NCI-H82 treated with DMSO at 0.1 percent for 48 hours (cell line): ENCODE data around the gene MAP2K5.

ENCODE experiments used
- DNase-seq: peaks from one replicate; lab custom pipeline; 2025; ENCODE audit not compliant: unreplicated experiment; lab: John Stamatoyannopoulos, UW

MAP2K5 gene

GRCh38 chr15:67746450-67746849 is 203.9 kb downstream of the MAP2K5 start:
- no peak for DNase-seq

GRCh38 chr15:67747921-67748320 is 205.4 kb downstream of the MAP2K5 start:
- DNase-seq = no peak

GRCh38 chr15:67750371-67750770 is 207.9 kb downstream of the MAP2K5 start:
- DNase-seq = no peak

GRCh38 chr15:67753891-67754290 is 211.4 kb downstream of the MAP2K5 start:
- DNase-seq = no peak

GRCh38 chr15:67755264-67755663 is 212.8 kb downstream of the MAP2K5 start:
- no peak for DNase-seq

GRCh38 chr15:67755936-67756335 is 213.4 kb downstream of the MAP2K5 start:
- DNase-seq = no peak

GRCh38 chr15:67758619-67759300 is 216.3 kb downstream of the MAP2K5 start:
- DNase-seq = no peak

DNA sequence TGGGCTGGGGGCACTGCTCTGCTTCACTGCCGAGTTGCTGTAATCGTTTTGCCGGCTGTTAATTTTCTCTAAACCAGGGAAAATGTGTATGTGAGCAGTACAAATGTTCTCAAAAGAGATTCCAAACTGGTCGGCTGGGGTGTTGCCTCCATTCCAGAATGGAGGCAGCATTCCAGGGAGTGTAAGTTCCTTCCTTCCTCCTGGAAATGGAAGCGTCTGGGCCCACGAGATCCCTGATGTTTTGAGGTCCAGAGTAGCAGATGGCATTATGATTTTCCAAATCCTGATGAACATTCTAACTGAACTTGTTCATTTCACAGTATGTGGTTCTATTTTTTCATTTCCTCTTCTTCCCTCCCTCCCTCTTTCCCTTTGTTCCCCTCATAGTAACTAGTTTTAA is 218.4 kb downstream of the MAP2K5 start:
- no peak for DNase-seq

DNA sequence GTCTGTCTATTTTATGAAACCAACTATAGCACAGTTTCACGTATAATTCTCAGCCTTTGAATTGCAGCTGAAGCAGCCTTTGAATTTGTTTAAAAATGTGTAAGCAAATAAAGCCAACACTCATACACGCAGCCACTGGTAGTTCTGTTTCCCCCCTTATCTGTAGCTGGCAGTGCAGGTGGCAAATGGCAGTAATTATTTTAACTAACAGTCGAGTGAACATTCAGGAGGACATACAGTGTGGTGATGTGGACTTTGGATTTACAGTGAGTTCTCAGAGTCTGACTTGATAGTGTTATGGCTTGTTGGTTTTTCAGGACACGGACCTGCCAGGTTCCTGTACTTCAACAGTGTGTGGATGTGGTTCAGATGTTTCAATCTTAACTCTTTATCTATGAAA is 218.8 kb downstream of the MAP2K5 start:
- no peak for DNase-seq

GRCh38 chr15:67762610-67763368 is 220.3 kb downstream of the MAP2K5 start:
- no peak for DNase-seq

GRCh38 chr15:67765701-67766100 is 223.2 kb downstream of the MAP2K5 start:
- DNase-seq = no peak

DNA sequence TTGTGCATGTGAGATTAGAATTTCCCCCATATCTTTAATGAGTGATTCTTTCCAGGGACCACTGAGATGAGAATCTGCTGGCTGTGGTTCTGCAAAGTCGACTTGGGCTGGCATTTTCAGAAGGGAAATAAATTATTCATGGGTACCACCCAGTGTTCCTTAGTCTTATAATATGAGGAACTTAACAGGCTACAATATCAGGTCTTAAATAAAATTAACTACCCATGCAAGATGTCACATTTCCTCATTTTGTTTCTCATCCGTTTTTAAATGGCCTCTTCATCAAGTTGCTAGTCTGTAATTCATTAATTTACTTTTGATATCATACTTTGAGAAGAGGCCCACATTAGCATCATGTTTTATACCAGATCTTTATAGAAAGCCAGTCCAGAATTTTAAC is 224.5 kb downstream of the MAP2K5 start:
- DNase-seq = no peak

GRCh38 chr15:67768313-67768977 is 225.9 kb downstream of the MAP2K5 start:
- no peak for DNase-seq

DNA sequence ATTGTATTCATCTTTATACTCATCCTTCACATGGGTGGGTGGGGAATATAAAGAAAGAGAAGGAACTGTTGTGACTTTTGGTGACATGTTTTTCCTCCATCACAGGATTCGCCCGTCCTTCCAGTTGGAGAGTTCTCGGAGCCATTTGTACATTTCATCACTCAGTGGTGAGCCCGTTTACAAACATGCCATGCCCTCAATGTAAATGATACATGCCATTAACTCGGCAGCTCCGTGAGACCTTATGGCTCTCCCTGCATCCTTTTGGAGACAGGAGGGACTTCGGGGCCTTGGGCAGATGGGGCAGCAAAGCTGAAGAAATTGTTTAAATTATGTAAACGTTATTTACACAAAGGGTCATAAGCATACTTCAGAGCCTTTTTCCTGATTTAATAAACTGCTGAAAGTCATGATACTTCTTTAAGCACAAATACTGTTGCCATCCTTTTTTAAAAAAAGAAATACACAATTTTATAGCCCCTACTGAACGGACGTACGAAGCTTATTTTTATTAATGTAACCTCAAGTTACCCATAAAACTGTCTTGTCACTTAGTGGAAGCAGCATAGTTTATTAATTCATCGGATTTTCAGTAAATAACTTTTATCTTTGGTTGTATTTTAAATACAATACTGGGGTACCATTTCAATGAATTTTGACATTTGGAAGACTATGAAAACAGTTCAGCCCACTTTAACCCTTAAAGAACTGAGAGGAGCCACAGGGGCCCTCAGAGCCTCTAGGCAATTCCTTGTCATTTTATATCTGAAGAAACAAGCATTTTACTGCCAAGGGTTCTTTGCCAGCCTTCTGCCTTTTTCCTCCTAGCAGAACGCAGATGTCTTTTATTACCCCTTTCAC is 227.2 kb downstream of the MAP2K5 start:
- no peak for DNase-seq

DNA sequence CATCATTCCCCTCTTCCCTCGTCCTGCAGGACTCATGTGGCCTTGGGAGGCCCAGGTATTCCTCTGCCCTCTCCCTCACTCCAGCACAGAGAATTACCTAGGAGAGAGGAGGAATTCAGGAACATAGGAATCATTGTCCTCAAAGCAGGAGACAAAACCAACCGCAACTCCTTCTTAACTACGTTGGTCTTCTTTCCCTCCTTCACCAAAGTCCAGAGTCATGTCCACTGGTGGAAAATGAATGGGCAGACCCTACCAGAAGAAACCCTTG is 227.8 kb downstream of the MAP2K5 start:
- no peak for DNase-seq

DNA sequence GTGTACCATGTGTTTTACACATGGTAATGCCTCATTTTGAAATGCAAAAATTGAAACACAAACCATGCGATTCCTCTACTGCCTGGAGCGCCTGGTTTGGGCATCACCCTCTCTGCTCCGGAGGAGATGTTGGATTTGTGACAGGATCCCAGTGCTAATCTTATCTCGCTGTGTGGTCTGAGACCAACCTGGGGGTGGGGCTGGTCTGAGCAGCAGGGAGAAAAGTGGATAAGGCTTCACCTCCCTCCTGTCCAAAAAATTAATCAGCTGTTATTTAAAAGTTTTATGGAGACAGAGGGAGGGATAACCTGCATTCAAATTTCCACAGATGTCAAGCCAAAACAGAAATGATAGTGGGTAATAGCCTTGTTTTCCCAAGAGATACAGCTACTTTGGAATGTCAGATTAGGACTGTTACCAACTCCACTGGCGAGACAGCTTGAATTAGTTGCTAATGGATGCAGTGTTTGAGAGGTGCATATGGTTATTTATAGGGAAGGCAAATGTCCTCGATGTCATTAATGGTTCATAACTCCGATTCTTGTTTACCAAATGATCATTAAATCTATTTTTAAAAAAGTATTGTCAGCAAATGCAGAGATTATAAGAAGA is 228.8 kb downstream of the MAP2K5 start:
- peak; percentile 52 for DNase-seq

GRCh38 chr15:67774626-67775025 is 232.1 kb downstream of the MAP2K5 start:
- DNase-seq = no peak

DNA sequence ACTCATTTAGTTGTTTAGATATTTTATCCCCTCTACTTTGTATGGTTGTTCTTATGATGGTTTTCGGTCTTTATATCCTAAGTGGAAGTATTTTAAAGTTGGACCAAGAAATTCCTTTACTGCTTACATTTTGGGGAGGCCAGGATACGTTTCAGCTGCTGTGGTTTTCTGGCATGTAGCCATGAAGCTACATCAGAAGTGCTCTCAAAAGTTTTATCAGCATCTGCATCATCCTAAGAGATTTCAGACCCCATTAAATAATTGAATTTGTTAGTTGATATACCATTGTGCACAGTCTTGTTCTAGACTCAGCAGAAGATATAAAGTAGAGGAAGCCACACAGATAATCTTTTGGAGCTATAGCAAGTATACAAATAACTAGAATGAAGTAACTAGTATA is 232.7 kb downstream of the MAP2K5 start:
- no peak for DNase-seq

GRCh38 chr15:67775998-67776397 is 233.5 kb downstream of the MAP2K5 start:
- DNase-seq = no peak

DNA sequence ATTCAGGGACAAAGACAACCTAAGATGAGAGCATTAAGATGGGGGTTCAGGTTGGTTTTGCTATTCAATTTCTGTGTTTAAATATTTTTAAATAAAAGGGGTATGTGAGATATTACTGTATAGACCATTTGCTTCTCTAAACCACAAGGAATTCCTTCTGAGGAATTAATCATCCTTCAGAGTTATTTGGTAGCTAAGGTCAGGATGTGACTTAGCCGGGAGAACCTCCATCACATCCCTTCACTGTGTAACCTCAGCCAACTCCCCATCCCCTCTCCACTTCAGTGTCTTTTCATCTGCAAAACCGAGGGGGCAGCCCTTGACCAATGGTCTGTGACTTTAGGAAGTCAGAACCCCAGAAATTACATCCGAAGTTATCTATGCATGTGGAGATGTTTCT is 234.1 kb downstream of the MAP2K5 start:
- no peak for DNase-seq

GRCh38 chr15:67777071-67777470 is 234.6 kb downstream of the MAP2K5 start:
- no peak for DNase-seq
